ENCODE measurements around the gene PHF10.

- TF ChIP-seq CTCF (IDR thresholded peaks at IDR 0.05; ENCODE audit: borderline replicate concordance, extremely low read depth, low read length, poor library complexity, severe bottlenecking) (no peak), EZH2 (IDR thresholded peaks at IDR 0.05; ENCODE audit: borderline replicate concordance, low read depth, low read length, severe bottlenecking) (no peak)
Observed at GRCh38 chr6:169669147-169669546, 55.2 kb downstream of the PHF10 start.
